ENCODE results near the gene NFKBIE.

The NFKBIE gene

DNA sequence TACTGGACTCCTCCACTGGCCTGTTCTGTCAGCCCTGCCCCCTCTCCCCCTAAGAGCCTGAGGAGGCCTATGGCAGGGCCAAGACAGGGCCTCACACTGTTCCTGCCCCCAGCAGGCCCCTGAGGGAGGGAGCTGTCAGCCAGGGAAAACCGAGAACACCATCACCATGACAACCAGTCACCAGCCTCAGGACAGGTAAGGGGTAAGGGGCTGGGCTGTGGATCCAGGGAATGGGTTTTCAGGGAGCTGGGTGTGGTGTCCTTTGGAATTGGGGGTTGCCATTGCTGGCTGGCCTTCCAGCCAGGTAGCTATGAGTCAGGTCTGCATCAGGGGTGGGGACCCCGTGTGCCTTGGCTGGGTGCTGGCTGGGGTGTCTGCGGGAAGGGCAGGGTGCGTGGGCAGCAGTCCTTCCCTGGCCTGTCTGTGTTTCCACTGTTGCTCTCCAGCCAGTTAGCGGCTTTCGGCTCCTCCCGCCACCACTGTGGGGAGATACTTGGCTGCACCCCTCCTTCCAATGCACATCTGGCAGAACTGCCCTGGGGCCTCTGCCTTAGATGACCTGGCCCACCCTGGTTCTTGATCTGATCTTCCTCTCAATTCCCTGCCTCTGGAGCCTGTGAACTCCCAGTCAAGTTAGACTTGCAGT lies 38.1 kb downstream of the NFKBIE start:
- no peak for DNase-seq (ENCODE audit: low read depth, low spot score)

GRCh38 chr6:44226368-44227147 lies 38.8 kb downstream of the NFKBIE start:
- DNase-seq (ENCODE audit: low read depth, low spot score) = no peak

DNA sequence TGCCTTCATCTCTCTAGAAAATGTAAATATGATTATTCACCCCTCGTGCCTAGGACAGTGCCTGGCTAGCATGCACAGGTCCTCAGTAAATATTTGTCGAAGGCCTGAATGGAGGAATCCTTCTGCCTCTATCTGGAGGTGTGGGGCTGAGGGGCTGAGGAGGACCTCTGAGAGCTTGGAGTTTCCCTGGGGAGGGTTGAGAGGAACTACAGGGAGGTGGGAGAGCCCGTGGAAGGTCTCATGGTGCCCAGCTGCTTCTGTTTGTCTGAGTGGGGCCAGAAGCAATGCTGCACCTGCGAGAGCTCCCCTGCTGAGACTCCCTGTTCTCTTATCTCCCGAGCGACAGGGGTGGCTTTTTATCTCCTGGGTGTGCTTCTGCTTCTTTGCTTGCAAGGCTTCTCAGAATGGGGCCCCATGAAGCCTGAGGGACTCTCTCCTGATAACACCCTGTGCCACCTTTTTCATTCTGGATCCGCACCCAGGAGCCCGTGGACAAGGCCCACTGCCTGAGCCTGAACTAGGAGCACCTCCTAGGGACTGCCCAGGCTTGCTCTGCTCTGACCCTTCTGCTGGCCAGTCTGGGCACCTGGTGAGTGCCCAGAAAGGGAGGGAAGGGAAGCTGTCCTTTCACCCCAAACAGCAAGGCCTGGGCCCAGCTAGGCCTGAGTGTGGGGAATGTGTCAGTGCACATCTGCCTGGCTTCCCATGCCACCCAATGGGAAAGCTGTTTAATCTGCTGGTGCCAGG lies 39.6 kb downstream of the NFKBIE start:
- no peak for DNase-seq (ENCODE audit: low read depth, low spot score)

DNA sequence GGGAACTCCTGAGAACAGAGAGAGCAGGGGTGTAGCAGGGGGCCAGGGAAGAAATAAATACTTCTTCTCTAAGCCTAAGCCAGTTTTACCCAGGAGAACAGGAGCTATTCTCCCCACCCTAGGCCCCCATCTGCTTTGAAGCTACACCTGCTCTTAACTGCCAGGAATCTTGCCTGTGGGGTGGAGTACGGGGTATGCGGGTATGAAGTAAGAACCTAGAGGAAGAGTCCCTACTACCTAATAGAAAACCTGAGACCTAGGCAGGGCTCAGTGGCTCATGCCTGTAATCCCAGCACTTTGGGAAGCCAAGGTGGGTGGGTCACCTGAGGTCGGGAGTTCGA lies 40.4 kb downstream of the NFKBIE start:
- no peak for DNase-seq (ENCODE audit: low read depth, low spot score)

- no peak for DNase-seq (ENCODE audit: low read depth, low spot score)
These were observed 41.1 kb downstream of the NFKBIE start for GRCh38 chr6:44224029-44224964.

DNA sequence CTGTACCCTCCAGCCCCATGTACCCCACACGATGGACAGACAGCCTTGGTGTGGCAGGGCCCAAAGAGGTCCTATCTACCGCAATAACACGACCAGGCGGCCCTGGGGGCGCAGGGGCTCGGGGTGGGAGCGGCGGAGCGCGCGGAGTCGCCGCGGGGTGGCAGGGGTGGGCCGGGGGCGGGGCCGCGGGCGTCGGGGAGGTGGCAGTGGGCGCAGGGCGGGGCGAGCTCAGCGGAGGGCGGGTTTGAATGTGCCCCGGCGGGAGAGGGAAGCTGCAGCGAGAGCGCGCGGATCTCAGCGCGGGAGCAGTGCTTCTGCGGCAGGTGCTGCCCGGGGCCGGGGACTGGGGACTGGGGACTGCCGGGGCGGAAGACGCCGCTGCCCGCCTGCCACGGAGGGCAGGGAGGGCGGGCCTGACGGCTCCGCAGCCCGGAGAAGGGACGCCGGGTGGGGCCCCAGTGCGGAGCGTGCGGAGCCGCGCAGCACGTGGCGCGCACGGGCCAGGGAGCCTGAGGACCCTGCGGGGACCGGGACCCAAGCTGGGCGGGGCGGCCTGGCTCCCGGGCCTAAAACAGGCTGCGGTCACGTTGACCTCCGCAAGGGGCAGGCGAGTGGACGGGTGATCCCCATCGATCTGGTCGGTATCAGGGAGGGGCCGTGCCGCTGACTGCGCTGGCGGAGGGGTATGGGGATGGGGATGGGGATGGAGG lies 41.9 kb downstream of the NFKBIE start, which contains the start of gene SLC29A1:
Gene SLC29A1, plus strand, starts transcription at position 277 of the 710 bp plus-strand sequence. CDS start 3,719 bp downstream, outside the sequence.
- DNase-seq (ENCODE audit: low read depth, low spot score) = no peak

DNA sequence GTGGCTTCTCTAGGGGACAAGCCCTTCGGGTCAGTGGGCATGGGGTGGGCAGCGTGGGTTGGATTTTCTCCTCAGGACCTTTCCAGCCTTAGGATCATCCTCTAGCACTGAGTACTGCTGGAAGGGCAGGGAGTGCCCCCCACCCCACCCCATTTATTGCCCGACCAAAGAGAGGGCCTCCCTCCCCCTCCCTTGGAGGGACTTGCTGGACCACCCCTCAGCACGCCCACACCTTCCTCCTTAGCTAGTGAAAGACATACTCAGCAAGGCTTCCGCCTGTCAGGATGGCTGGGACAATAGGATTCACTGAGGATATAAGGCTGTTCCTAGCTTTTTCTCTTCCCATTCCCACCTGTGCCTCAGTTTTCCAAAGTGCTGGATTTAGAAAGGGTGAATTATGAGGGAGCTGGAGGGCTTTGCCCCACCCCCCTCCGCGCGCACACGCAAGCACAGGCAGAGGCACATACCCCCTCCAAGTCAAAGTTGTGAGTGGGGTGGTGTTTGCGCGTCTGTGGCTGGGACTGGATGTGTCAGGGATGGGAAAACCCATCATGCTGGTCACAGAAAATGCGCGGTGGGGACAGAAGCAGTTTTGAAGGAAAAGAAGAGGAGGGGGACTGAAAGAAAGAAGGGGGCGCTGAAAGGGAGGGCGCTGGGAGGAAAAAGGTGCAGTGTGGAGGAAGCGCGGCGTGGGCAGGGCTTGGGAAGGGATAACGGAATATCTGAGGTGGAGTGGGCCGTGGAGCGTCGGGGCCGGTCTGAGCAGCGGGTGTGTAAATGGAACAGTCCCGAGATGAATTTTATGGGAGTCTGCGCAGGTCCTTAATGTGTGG lies 42.6 kb downstream of the NFKBIE start:
- no peak for DNase-seq (ENCODE audit: low read depth, low spot score)

DNA sequence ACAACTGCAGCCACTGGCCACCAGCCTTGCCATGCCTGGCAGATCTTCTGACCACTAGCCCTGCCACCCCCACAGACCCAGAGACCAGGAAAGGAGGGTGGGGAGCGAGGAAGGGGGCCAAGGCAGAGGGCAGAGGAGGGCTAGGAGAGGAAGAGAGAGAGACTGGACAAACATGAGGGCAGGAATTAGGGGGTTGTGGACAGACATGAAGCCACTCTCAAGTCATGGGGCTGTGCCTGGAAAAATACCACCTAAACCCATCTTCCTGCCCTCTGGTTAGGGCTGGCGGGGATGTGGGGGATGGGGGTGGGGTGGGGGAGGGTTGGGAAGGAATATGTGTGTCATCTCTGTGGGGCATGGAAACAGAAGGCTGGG lies 43.4 kb downstream of the NFKBIE start:
- no peak for DNase-seq (ENCODE audit: low read depth, low spot score)

DNA sequence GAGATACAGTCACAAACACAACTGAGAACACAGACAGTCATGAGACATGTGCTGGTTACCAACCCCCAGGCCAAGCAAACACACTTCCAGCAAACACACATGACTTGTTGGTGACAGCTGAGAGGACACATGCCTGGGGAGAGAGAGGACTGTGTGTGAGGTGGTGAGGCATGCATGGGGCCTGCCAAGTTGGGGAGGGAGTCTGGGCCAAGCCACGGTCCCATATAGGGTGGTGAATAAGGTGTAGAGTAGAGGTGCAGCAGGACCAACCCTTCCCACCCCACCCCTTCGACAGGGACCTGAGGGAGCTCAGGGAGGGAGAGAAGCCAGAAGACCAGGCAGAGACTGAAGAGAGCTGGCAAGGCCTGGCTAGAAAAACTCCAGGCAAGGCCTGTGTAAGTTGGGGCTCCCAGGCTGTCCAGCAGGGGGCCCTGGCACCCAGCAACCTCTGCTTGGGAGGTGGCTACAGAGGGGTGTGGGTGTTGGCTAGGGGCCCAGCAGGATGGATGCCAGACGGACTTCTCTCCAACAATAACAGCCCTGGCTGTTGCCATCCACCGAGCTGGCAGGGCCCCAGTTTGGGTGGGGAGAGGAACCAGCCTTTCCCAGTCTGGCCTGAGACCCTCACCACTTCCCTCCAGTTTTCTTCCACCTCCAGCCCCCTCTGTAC lies 43.9 kb downstream of the NFKBIE start:
- no peak for DNase-seq (ENCODE audit: low read depth, low spot score)

DNA sequence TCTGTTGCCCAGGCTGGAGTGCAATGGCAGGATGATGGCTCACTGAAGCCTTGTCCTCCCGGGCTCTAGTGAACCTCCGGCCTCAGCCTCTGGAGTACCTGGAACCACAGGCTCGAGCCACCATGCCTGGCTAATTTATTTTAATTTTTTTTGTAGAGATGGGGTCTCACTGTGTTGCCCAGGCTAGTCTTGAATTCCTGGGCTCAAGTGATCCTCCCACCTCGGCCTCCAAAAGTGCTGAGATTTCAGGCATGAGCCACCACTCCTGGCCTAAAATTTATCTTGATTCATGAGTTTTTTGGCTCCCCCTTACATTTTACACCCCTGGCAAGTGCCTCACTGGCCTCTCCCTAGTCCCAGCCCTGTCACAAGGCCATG lies 44.4 kb downstream of the NFKBIE start:
- no peak for DNase-seq (ENCODE audit: low read depth, low spot score)

DNA sequence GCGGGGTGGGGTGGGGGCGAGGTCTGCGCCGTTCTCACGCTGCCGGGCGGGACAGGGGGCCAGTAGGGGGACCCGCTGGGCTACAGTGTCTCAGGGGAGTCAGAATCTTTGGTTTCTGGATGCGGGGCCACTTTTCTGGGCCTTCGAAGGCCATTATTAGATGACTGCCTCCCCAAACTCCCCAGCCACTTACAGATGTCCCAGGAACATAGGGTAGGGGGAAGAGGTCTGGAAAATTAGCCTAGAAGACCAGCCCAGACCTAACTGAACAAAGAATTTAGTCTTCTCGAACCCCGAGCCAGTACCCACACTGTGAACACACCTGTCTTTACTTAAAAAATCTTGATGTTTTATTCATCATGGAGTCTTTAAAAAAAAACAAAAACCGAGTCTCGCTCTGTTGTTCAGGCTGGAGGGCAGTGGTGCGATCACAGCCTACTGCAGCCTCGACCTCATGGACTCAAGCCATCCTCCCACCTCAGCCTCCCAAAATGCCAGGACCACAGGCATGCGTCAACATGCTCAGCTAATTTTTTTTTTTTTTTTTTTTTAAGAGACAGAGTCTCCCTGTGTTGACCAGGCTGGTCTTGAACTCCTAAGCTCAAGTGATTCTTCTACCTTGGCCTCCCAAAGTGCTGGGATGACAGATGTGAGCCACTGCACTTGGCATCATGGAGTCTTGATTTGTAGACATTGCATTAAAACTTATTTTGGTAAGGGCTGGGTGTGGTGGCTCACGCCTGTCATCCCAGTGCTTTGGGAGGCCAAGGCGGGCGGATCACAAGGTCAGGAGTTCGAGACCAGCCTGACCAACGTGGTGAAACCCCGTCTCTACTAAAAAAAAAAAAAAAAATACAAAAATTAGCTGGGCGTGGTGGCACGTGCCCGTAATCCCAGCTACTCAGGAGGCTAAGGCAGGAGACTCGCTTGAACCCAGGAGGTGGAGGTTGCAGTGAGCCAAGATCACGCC lies 45.3 kb downstream of the NFKBIE start:
- DNase-seq (ENCODE audit: low read depth, low spot score) = no peak

GRCh38 chr6:44219053-44219814 lies 46.1 kb downstream of the NFKBIE start:
- DNase-seq (ENCODE audit: low read depth, low spot score) = no peak

GRCh38 chr6:44217332-44218143 lies 47.8 kb downstream of the NFKBIE start:
- DNase-seq (ENCODE audit: low read depth, low spot score) = no peak

DNA sequence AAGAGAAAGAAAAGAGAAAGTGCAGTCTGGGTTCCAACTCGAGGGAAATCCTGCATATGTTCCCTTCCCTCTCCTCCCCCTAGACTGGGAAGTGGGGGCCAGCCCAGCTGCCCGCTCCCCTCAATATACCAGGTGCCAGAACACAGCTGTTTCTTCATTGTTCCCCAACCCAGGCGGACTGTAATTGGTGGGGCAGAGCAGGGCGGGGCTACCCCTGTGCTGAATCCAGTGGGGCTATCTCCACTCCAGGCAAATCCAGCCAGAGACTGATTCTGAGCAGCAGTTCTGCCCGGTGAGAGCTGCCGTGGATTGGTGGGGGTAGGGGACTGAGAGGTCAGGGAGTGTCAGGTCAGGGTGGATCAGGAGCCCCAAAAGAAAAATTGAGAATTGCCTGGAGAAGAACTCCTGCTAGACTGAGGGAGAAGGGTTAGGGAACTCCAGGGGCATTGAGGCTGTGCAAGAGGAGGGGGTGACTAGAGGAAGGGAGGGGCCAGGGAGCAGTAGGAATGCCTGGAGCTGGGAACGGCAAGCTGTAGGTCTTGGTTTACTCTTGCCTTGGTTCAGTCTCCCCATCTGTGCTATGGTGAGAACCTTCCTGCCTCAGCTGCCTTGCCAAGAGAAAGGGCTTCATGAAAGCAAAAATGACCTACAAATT lies 48.5 kb downstream of the NFKBIE start, which contains the start of gene MYMX:
Gene MYMX, plus strand, starts transcription at position 250 of the 655 bp plus-strand sequence. CDS start 546 bp downstream, outside the sequence.
- DNase-seq (ENCODE audit: low read depth, low spot score) = no peak

GRCh38 chr6:44214307-44214706 lies 51.0 kb downstream of the NFKBIE start:
- DNase-seq (ENCODE audit: low read depth, low spot score) = no peak

- DNase-seq (ENCODE audit: low read depth, low spot score) = no peak
These were observed 54.1 kb downstream of the NFKBIE start for GRCh38 chr6:44211284-44211683.
